SK-N-SH treated with all-trans-retinoic acid at 6 μM for 48 hours (cell line): ENCODE results near the gene MRPS23.

Experiments used
- ATAC-seq: fragments of 200-7000 bp; cut with Tn5 transposase; 3 replicates; pipeline ENCODE4 v1.9.1; 2020; ENCODE audit warnings: mild to moderate bottlenecking, moderate library complexity
- ARNTL ChIP-seq: fragments of 450-650 bp; formaldehyde crosslinking; IDR thresholded peaks from 2 replicates; pipeline ENCODE4 v1.5.0; 2020; ENCODE audit warnings: low read depth, mild to moderate bottlenecking, moderate library complexity, borderline replicate concordance
- BACH2 ChIP-seq: fragments of 250-450 bp; sonication (Bioruptor Pico); IDR thresholded peaks from 2 replicates; pipeline ENCODE4 v1.9.0; 2021; ENCODE audit warnings: mild to moderate bottlenecking, borderline replicate concordance
- CSDC2 ChIP-seq: fragments of 250-450 bp; sonication (Bioruptor Pico); IDR thresholded peaks from 2 replicates; pipeline ENCODE4 v1.5.0; 2020; ENCODE audit warnings: mild to moderate bottlenecking, moderate library complexity
- ESRRG ChIP-seq: fragments of 250-450 bp; sonication (Bioruptor Pico); IDR thresholded peaks from 2 replicates; pipeline ENCODE4 v1.6.1; 2021; ENCODE audit warnings: mild to moderate bottlenecking
- GLIS3 ChIP-seq: fragments of 250-450 bp; sonication (Bioruptor Pico); IDR thresholded peaks from 2 replicates; pipeline ENCODE4 v1.5.0; 2020; ENCODE audit warnings: mild to moderate bottlenecking, moderate library complexity
- ISL1 ChIP-seq: fragments of 250-450 bp; sonication (Bioruptor Pico); IDR thresholded peaks from 2 replicates; pipeline ENCODE4 v2.1.2; 2022; ENCODE audit warnings: mild to moderate bottlenecking, moderate library complexity
- OSR1 ChIP-seq: fragments of 250-450 bp; sonication (Bioruptor Pico); IDR thresholded peaks from 2 replicates; pipeline ENCODE4 v1.8.0; 2022; ENCODE audit warnings: moderate library complexity, mild to moderate bottlenecking, inconsistent platforms
- PATZ1 ChIP-seq: fragments of 250-450 bp; sonication (Bioruptor Pico); IDR thresholded peaks from 2 replicates; pipeline ENCODE4 v1.8.0; 2020; ENCODE audit warnings: mild to moderate bottlenecking, moderate library complexity, borderline replicate concordance
- POU6F1 ChIP-seq: fragments of 250-450 bp; sonication (Bioruptor Pico); IDR thresholded peaks from 2 replicates; pipeline ENCODE4 v1.8.0; 2021; ENCODE audit warnings: low read depth, mild to moderate bottlenecking, moderate library complexity, borderline replicate concordance
- PPARA ChIP-seq: fragments of 250-450 bp; sonication (Bioruptor Pico); IDR thresholded peaks from 2 replicates; pipeline ENCODE4 v1.5.0; 2020; ENCODE audit warnings: mild to moderate bottlenecking, borderline replicate concordance
- RARB ChIP-seq: fragments of 250-450 bp; sonication (Bioruptor Pico); IDR thresholded peaks from 2 replicates; pipeline ENCODE4 v1.8.0; 2021; ENCODE audit warnings: mild to moderate bottlenecking, moderate library complexity
- SNAI2 ChIP-seq: fragments of 250-450 bp; sonication (Bioruptor Pico); IDR thresholded peaks from 2 replicates; pipeline ENCODE4 v1.5.0; 2020; ENCODE audit warnings: mild to moderate bottlenecking, moderate library complexity
- TCF4 ChIP-seq: fragments of 250-450 bp; sonication (Bioruptor Pico); IDR thresholded peaks from 2 replicates; pipeline ENCODE4 v1.8.0; 2021; ENCODE audit warnings: mild to moderate bottlenecking, moderate library complexity, borderline replicate concordance
- TOX ChIP-seq: fragments of 250-450 bp; sonication (Bioruptor Pico); IDR thresholded peaks from 2 replicates; pipeline ENCODE4 v1.8.0; 2021; ENCODE audit warnings: mild to moderate bottlenecking, moderate library complexity, borderline replicate concordance
- ZFP3 ChIP-seq: fragments of 250-450 bp; sonication (Bioruptor Pico); IDR thresholded peaks from 2 replicates; pipeline ENCODE4 v1.5.0; 2020; ENCODE audit warnings: mild to moderate bottlenecking, moderate library complexity
- ZFP30 ChIP-seq: fragments of 450-650 bp; formaldehyde crosslinking; IDR thresholded peaks from 2 replicates; pipeline ENCODE4 v1.5.0; 2022; ENCODE audit warnings: mild to moderate bottlenecking, moderate library complexity
- ZNF565 ChIP-seq: fragments of 450-650 bp; formaldehyde crosslinking; conservative IDR thresholded peaks from 2 replicates; pipeline ENCODE4 v1.5.0; 2020; ENCODE audit warnings: low read depth, mild to moderate bottlenecking, moderate library complexity
- ZNF70 ChIP-seq: fragments of 450-650 bp; formaldehyde crosslinking; IDR thresholded peaks from 2 replicates; pipeline ENCODE4 v1.5.0; 2020; ENCODE audit warnings: mild to moderate bottlenecking, moderate library complexity
- ZNF8 ChIP-seq: fragments of 450-650 bp; formaldehyde crosslinking; IDR thresholded peaks from 2 replicates; pipeline ENCODE4 v1.5.0; 2020; ENCODE audit warnings: mild to moderate bottlenecking, moderate library complexity
- TF ChIP-seq, protein P1 (sequence below): fragments of 250-450 bp; sonication (Bioruptor Pico); IDR thresholded peaks from 2 replicates; pipeline ENCODE4 v1.5.1; 2021; ENCODE audit warnings: mild to moderate bottlenecking, moderate library complexity
- TF ChIP-seq, protein P2 (sequence below): fragments of 250-450 bp; sonication (Bioruptor Pico); IDR thresholded peaks from 2 replicates; pipeline ENCODE4 v1.5.1; 2020; ENCODE audit warnings: low read depth, mild to moderate bottlenecking, moderate library complexity

MRPS23 gene

GRCh38 chr17:57879437-57880085 is 29.7 kb upstream of the MRPS23 start:
- ATAC-seq, result peak; percentile 9
- TF ChIP-seq POU6F1 (CRISPR knock-in tag) (no peak), PATZ1 (peak; percentile 16; the same call in 1 of the 2 replicates)
- TF ChIP-seq, protein P1, sequence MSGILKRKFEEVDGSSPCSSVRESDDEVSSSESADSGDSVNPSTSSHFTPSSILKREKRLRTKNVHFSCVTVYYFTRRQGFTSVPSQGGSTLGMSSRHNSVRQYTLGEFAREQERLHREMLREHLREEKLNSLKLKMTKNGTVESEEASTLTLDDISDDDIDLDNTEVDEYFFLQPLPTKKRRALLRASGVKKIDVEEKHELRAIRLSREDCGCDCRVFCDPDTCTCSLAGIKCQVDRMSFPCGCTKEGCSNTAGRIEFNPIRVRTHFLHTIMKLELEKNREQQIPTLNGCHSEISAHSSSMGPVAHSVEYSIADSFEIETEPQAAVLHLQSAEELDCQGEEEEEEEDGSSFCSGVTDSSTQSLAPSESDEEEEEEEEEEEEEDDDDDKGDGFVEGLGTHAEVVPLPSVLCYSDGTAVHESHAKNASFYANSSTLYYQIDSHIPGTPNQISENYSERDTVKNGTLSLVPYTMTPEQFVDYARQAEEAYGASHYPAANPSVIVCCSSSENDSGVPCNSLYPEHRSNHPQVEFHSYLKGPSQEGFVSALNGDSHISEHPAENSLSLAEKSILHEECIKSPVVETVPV, result no peak

GRCh38 chr17:57877803-57878377 is 28.0 kb upstream of the MRPS23 start:
- no peak for ATAC-seq

GRCh38 chr17:57876866-57877237 is 27.0 kb upstream of the MRPS23 start:
- no peak for ATAC-seq
- TF ChIP-seq ISL1 (CRISPR knock-in tag), result no peak
- TF ChIP-seq OSR1, result no peak
- no peak for TF ChIP-seq ARNTL (CRISPR knock-in tag)
- TF ChIP-seq BACH2 (CRISPR knock-in tag), result no peak
- TF ChIP-seq ZNF70 (CRISPR knock-in tag), result no peak
- TF ChIP-seq SNAI2 (CRISPR knock-in tag), result no peak
- TF ChIP-seq GLIS3 (CRISPR knock-in tag), result no peak
- no peak for TF ChIP-seq TCF4 (CRISPR knock-in tag)
- no peak for TF ChIP-seq ZNF565 (CRISPR knock-in tag)
- TF ChIP-seq, protein P2, sequence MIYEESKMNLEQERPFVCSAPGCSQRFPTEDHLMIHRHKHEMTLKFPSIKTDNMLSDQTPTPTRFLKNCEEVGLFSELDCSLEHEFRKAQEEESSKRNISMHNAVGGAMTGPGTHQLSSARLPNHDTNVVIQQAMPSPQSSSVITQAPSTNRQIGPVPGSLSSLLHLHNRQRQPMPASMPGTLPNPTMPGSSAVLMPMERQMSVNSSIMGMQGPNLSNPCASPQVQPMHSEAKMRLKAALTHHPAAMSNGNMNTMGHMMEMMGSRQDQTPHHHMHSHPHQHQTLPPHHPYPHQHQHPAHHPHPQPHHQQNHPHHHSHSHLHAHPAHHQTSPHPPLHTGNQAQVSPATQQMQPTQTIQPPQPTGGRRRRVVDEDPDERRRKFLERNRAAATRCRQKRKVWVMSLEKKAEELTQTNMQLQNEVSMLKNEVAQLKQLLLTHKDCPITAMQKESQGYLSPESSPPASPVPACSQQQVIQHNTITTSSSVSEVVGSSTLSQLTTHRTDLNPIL (CRISPR knock-in tag), result no peak
- TF ChIP-seq ZNF8, result no peak
- no peak for TF ChIP-seq PPARA (CRISPR knock-in tag)
- TF ChIP-seq, protein P1, result no peak
- TF ChIP-seq CSDC2 (CRISPR knock-in tag), result no peak
- no peak for TF ChIP-seq ZFP30 (CRISPR knock-in tag)
- no peak for TF ChIP-seq ZFP3 (CRISPR knock-in tag)
- TF ChIP-seq PATZ1, result no peak
- TF ChIP-seq ESRRG, result no peak
- TF ChIP-seq TOX, result no peak
- TF ChIP-seq RARB, result no peak

More at GRCh38 chr17:57877803-57878377, 28.0 kb upstream of the MRPS23 start:
- TF ChIP-seq RARB (no peak), TCF4 (CRISPR knock-in tag) (no peak), ESRRG (no peak), ZFP30 (CRISPR knock-in tag) (no peak)
- TF ChIP-seq, all 23 proteins: peak for 0
